AML-193 (cell line): ENCODE data around the gene GALNT9.
"Not testable (repeated sequence)": the region's sequence is repeated elsewhere in the genome, so short reads cannot be mapped to it uniquely, and the experiment has no call there.

Experiments used
- DNase-seq, 2 experiments: peaks; one replicate each; lab custom pipeline; 2025; lab: John Stamatoyannopoulos, UW

Gene GALNT9

DNA sequence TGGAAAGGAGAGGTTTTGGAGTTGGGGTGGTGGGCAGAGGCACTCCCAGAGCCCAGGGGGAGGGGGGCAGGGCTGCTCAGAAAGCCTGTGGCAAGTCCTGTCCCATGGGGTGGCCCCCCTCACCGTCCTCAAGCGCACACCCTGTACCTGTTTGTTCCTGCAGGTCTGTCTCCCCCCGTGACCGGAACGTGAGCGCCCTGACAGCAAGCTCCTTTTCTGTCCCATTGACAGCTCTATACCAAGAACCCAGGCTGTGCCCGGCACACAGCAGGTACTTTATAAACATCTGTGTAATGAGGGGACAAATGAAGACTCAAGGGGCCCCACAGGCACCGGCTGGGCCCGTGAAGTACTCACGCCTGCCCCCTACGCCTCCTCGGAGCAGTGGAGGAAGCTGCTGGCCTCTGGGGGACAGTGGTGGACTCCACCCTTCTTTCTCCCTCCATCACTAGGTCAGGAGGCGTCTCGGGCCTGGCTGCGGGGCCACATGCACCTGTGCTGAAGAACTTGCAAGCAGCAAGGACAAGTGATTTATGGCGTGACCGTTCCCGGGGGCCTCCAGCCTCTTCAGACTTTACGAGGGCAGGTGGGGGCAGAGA, 65.8 kb downstream of the GALNT9 start:
- no peak for DNase-seq

DNA sequence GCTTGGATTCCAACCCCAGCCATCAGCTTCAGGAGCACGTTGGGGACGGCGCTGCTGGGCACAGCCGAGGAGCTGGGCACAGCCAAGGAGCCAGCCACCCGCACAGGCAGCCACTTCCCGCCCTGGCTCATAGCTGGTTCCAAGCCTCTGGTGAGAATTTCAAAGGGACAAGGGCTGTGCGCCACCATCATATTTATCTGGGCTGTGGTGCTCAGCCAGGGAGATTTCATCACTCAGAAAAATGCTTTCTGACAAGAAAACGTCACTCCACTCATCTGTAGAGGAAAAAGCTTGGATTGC, 66.4 kb downstream of the GALNT9 start:
- DNase-seq = no peak

DNA sequence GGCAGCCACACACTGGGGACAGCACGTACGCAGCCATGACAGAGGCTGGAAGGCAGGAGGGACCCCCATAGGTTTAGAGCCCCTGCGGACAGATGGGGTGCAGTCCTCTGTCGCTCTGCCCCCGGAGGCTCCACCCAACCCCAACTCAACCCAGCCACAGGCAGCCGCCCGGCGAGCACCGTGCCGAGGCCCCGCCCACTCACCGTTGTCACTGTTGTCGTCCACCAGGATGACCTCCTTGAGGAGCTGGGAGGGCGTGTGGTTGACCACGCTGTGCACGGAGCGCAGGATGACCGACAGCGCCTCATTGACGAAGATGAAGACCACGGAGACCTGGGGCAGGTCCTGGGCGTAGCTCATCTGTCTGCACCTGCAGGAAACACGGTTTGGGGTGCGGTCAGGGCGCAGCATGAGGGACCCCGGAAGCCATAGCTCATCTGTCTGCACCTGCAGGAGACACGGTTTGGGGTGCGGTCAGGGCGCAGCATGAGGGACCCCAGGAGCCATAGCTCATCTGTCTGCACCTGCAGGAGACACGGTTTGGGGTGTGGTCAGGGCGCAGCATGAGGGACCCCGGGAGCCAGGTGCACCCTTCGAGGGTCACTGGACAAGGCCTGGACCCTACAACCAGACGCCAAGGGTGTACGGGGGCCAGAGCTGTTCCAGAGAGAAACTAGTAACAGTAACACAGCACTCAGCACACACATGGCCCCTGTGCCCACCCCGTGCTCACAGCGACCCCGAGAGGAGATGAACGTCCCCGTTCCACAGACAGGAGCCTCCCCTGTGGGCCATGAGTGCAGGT, 66.9 kb downstream of the GALNT9 start:
- no peak for DNase-seq

DNA sequence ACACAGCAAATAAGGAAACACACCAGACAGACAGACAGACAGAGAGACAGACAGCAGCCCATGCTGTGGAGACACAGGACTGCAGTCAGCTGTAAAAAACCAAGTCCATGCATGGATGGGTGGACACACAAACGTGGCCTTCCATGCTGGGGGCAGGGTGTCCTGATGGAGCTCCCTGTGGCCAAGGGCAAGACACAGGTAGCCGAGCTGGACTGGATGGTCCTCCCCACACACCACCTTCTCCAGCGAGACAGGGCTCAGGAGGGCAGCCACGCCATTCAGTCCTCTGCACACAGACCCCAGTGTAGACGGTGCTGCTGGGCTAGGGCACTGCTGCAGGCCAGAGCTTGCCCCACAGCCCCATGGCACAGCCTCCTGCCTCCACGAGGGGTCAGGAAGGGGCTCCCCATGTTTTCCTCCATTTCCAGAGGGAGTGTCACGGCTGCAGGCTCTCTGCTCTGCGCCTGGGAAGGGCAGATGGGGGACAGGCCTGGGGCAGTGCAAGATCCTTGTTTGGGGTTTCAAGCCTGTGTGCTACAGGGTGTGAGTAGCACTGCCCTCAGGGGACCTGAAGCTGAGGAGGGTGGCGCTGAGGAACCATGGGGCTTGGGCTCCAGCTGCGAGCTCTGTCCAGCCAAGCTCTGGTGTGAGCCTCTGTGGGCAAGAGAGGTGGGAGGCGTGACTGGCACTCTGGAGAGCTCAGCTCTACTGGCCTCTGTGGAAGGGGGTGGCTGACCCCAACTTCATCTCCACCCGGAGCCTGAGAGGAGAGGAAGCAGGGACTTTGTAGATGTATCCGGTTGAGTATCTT, 67.9 kb downstream of the GALNT9 start:
- no peak for DNase-seq

DNA sequence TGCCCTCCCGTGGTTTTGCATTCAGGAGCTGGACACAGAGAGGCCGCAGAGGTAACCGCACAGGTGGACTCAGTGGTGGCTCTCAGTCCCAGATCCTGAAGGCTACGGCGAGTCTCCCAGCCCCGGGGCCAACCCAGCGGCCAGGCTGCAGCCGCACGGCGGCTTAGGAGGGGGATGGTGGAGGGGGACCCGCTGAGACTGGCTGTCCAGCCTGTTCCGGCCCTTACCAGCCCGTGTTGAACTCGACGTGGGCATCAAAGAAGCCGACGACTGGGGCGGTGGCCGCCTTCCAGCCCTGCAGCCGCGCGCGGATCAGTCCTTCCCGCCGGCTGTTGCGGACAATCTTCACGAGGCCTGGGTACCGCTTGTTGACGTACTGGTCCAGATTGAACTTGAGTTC, 68.7 kb downstream of the GALNT9 start:
- DNase-seq = no peak

DNA sequence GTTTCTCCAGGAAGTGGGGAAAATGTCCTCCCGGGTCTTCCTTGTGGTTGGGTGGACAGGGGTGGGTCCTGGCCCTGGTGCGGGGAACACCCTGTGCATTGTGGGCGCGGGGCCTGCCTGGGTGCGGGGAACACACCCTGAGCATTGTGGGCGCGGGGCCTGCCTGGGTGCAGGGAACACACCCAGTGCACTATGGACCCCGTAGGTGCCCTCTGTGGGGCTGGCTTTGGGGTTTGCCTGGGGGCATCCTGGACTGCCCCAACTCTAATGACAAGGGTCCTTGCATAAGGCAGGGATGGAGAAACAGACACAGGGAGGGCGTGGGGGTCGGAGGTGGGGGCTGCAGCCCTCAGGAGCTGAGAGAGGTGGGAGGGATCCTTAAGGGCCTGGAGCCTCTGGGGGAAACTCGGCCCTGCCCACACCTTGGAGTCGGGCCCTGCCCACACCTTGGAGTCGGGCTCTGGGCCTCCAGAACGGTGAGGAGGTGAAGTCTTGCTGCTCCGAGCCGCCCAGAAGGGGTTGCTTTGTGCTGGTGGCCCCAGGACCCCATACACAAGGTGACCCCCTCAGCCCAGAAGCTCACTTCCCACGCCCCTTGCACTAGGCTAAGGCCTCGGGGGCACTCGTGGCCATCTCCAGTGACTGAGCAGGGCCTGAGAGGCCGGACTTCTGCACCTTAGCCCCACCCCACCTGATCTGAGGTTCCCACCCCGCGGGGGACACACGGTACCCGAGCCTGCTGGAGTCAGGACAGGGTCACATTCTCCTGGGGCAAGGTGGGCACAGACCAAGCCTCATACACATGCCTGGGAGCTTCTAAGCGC, 69.3 kb downstream of the GALNT9 start:
- no peak for DNase-seq

DNA sequence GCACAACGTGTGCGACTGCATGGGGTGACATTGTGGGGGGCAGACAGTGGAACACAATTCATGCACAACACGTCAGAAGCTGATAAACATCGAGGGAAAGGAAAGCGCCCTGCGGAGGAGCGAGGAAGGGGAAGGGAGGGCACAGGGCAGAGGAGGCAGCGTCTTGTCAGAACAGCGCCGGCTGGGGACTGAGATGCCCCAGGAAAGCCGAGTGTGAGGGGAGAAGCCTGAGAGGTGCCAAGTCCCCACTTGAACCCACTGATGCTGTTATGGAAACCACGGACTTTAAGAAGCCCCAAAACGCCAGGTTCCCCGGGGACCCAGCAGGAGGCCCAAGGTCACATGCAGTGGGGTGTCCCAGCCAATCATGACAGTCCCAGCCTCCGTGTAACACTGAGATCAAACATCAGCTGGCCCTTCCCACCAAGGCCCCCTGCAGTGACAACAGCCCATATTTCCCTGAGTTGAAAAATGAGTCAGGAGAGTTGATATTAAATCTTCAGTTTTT, 70.0 kb downstream of the GALNT9 start:
- no peak for DNase-seq

DNA sequence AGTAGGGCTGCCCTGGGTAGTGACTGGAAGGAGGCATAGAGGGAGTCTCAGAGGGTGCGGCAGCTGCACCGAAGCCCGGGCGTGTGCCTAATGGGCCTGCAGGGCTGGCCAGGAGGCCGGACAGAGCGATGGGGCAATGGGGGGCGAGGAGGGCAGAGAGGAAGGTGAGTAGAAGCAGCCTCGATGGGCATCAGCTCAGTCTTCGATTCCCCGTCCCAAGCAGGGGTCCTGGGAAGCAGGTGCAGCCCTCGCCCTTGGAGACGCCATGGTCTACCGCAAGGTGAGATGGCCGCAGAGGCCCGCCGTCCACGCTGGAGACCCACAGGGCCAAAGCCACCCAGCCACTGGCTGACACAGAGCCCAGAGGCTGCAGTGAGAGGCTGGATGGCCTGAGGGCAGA, 70.8 kb downstream of the GALNT9 start:
- DNase-seq = no peak

DNA sequence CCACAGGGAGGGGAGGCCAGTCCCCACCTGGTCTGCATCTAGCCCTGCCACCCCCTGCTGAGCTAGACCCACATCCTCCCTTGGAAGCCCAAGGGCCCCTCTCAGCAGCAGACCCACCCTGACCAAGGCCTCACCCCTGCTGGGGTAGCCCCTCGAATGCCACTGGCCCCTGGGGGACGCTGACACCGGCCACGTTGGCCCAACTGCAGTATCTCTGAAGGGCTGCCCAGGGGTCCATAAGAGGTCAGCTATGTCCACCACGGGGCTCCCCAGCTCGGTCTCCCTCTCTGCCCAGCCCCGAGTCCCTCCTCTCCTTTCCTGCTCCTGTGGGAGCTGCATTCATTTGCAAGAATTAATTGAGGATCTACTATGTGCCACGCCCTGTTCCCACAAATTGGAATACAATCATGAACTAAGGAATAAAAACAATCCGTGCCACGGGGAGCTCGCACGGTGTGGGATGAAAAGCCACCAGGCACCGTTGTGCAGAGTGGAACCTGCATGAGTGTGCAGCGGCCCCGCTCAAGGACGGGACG, 71.4 kb downstream of the GALNT9 start:
- DNase-seq = no peak

DNA sequence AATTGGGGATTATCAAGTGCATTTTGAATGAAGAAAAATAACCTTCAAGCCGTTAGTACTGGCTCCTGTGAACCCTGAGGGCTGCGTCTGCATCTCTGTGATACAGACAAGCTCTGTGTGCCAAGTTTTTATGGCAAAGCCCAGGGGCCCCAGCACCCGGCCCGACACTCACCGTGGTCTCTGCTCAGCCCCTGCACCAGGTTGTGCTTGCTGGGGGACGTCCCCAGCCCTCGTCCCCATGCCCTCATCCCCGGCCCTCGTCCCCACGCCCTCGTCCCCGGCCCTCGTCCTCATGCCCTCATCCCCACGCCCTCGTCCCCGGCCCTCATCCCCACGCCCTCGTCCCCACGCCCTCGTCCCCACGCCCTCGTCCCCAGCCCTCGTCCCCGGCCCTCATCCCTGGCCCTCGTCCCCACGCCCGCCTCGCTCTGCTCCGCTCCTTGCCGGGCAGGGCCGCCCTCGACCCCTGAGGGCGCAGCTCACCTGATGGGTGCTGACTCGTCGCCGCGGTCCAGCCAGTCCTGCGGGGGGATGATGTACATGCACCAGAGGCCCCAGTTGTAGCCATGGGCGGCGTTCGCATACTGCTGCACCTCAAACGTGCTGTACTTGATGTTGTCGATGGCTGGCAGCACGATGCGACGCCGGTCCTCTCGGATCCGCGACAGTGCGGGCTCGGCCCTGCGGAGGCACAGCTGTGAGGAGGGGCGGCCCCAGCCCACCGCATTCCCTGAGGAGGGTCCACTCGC, 72.0 kb downstream of the GALNT9 start:
- DNase-seq = no peak

DNA sequence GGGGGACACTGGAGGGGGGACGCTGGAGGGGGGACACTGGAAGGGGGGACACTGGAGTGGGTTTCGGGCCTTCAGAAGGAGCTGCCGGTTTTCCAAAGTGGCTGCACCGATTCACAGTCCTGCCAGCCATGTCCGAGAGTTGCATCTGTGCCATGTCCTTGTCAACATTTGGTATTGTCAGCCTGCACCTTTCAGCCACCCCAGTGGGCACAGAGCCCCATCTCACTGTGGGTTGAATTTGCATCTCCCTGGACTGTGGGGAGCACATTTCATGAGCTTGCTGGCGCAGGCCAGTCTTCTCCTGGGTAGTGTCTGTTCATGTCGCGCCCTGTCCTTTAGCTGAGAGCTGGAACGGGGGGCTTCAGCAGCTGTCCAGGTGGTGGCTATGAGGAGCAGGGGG, 72.7 kb downstream of the GALNT9 start:
- no peak for DNase-seq

DNA sequence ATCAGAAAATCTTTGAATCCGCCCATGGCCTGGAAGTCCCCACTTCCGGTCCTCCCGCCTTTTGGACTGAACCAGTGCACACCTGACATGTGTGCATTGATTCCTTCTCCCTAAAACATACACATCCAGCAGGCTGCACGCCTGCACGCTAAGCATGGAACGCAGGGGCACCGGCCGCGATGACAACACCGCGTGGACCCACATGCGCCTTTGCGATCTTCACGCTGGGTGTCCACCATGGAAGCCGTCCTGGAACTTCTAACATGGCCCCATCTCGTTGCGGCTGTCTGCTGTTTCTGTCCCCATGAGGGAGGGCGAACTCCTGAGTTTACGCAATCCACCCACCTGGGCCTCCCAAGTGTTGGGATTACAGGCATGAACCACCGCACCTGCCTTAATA, 73.7 kb downstream of the GALNT9 start:
- no peak for DNase-seq

DNA sequence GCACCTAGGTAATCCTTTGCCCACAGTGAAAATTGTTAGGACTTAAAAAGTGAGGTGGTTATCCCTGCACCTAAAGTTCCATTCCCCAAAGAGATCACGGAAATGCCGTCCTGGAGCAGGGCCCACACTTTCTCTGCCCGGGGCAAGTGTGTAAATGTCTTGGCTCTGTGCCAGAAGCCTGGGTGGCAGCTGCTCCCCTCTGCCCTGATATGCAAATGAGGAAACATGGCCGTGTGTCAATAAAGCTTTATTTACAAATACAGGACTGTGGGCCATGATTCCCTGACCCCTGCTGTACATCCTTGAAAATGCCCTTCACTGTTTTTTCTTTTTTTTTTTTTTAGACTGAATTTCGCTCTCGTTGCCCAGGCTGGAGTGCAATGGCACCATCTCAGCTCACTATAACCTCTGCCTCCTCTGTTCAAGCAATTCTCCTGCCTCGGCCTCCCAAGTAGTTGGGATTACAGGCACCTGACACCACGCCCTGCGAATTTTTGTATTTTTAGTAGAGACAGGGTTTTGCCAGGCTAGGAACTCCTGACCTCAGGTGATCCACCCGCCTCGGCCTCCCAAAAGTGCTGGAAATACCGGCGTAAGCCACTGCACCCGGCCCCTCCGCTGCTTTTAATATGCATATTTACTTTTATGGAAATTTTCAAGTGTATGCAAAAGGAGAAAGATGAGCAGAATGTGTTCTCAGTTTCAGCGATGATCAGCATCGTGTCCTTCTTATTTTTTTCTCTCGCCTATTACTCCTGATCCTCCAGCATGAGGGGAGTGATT, 75.5 kb downstream of the GALNT9 start:
- no peak for DNase-seq

DNA sequence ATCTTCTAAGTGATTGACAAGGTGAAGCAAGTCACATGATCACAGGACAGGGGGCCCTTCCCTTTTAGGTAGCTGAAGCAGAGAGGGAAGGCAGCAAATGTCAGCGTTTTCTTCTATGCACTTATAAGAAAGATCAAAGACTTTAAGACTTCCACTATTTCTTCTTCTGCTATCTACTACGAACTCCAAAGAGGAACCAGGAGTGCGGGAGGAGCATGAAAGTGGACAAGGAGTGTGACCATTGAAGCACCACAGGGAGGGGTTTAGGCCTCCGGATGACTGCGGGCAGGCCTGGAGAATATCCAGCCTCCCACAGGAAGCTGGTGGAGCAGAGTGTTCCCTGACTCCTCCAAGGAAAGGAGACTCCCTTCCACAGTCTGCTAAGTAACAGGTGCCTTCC, 76.4 kb downstream of the GALNT9 start:
- not testable (repeated sequence) for DNase-seq

DNA sequence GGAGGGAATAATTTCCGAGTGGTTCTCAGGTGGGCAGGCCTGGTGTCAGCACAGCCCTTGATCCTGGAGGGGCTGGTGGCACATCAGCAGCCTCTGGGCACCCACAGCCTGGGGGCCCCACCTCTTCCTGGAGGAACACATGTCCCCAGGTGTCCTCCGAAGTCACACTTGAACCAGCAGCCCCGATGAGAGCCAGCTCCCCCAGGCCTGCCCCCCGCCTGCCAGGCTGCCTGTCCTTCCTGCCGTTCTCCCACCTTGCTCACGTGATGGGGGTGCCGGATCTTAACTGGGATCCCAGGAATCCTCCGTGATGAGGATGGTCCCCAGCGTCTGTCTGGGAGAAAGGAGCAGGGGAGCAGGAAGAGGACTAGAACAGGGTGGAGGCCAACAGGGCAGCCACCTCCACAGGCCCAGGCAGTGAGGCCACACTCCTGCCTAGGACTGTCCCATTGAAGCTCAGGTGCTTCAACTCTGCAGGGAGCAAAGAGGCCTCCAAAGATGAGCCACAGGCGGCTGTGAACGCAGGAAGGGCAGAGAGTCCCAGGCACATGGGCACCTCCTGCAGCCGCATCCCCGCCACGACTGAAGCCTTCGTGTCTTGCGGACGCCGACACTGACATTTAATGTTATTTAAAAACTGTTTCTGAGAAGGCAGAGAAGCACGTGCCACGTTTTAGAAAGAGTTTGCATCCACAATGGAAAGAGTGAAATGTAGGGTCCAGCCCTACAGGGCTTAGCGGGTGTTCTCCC, 77.5 kb downstream of the GALNT9 start:
- DNase-seq = no peak

DNA sequence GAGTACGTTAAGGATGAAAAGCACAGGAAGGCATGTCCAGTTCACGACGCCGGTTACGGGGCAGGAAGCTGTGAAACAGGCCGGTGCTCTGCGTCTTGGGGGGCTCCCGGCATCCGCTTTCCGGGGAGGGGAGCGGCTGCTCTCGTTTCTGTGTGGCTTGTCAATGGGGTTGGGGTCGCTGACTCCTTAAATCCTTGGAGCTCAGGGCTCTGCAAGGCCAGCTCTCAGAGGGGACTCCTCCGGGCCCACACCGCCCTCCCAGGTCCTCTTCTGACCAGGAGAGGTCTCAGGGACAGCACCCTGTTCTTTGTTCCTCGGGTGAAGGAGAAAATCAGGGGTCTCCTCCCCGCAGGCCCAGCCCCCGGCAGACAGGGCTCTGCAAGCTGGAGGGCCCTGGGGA, 78.1 kb downstream of the GALNT9 start:
- DNase-seq = no peak

DNA sequence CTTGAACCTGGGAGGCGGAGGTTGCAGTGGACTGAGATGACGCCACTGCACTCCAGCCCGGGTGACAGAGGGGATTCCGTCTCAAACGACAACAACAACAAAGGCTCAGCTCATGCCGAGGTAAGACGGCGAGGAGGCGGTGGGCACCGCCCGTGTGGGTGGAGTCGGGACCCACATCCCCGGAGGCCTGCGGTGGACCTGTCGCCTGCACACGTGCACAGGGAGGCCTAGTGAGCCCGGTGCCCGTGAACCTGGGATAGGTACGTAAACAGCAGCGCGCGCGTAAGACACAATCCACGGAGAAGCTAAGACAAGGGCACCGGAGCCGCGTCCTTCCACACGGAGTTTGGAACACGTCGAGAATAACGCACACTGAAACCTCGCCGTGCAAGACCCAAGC, 78.7 kb downstream of the GALNT9 start:
- no peak for DNase-seq

DNA sequence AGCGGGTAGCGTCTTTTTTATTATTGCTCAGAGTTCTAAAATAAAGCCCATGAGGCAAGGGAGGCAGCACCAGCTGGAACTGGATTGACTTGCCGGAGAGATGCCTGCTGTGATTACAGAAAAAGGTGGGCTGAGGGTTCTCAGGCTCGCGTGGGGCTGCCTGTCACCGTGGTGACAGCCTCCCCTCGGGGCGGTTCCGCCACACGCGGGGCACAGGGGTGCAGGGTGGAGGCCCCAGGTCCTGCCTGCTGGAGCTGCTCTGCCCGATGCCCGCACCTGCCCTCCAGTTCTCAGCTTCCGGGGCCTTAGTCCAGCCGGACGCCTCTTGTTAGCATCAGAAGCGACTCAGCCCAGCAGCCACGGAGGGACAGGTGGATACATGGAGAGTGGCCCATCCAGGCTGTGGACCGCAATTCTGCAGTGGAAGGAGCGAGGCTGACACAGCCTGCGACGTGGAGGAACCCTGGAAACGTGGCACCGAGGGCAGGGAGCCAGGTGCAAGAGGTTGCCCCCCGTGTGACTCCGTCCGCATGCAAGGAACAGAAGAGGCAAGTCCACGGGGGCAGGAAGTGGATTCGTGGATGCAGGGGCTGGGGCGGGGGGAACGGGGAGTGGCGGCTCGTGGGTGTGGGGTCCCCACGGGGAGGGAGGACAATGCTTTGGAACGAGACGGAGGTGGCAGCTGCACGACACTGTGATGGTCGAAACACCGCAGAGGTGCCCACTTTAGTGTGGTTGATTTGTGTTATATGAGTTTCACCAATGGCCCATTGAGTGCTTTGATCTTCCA, 79.5 kb downstream of the GALNT9 start:
- DNase-seq = no peak
